Muscle layer of colon (tissue), 2 donors: ENCODE results near the gene LRCH1.
A peak's percentile ranks its signal among the peaks of the same experiment; 100 is the strongest.

ENCODE experiments used
- H3K27ac ChIP-seq: one replicate; pipeline ENCODE4 v1.7.0; 2013; ENCODE audit warnings: low read depth, mild to moderate bottlenecking, low read length, moderate library complexity
- H3K27me3 ChIP-seq, 2 donors: one replicate each; pipeline ENCODE4 v1.7.0; 2013; ENCODE audit warnings: low read length in 2 of 2, mild to moderate bottlenecking in 2 of 2; ENCODE audit not compliant: insufficient read depth in 2 of 2, control insufficient read depth in 1 of 2
- H3K36me3 ChIP-seq: one replicate; pipeline ENCODE4 v1.7.0; 2013; ENCODE audit warnings: mild to moderate bottlenecking, low read length; ENCODE audit not compliant: insufficient read depth
- H3K4me1 ChIP-seq: one replicate; pipeline ENCODE4 v1.7.0; 2013; ENCODE audit warnings: mild to moderate bottlenecking, low read length; ENCODE audit not compliant: insufficient read depth
- H3K4me3 ChIP-seq, 2 donors: one replicate each; pipeline ENCODE4 v1.7.0; 2013; ENCODE audit warnings: low read length in 2 of 2, low read depth in 1 of 2, mild to moderate bottlenecking in 1 of 2, moderate library complexity in 1 of 2
- H3K9ac ChIP-seq: one replicate; pipeline ENCODE4 v1.7.0; 2013; ENCODE audit warnings: low read length
- H3K9me3 ChIP-seq: one replicate; pipeline ENCODE4 v1.7.0; 2013; ENCODE audit warnings: mild to moderate bottlenecking, low read length
- donor health status: abdominal sarcoma.
- donor health status: Adenocarcinoma of cecum.

Gene LRCH1

DNA sequence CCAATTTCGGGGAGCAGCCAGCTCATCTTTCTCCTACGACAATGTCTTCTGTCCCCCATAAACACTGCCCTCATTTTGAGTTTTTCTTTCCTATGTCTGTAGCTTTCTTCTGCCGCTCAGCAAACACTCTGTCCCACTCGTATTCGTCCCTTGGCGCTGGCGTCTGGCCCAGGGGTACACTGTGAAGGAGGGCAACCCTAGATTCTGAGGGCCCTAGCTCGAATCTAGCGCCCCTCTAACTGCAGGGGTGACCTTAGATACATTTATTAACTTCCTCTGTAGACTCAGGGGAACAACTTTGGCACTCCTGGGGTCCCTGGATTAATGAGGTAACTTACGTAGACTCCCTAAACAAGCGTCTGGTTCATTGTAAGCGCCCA is 677 bp upstream of the LRCH1 start:
- Histone ChIP-seq H3K9me3 (no peaks in the 10 kb centered on the region), H3K27ac (peak overlapping the region; percentile 93), H3K4me3 (peak overlapping the region; percentile 89 to 91), H3K36me3 (no peaks in the 10 kb centered on the region), H3K9ac (peak overlapping the region; percentile 56), H3K4me1 (peaks cover 31% of the 10 kb centered on the region), H3K27me3 (no peaks in the 10 kb centered on the region)

DNA sequence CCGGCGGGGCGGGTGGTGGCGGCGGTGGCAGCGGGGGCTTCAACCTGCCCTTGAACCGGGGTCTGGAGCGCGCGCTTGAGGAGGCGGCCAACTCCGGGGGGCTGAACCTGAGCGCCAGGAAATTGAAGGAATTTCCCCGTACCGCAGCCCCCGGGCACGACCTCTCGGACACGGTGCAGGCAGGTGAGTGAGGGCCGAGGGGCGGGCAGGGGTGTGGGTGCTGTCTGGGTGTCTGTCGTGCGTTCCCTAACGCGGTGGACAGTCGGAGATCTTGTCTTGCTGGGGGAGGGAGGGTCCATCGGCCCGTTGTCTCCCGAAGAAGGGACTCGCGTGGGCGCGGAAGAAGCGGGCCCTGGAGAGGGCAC is 533 bp downstream of the LRCH1 start:
- Histone ChIP-seq H3K9me3 (no peaks in the 10 kb centered on the region), H3K9ac (peak overlapping the region; percentile 55), H3K4me3 (peak overlapping the region; percentile 74 to 89), H3K27me3 (no peaks in the 10 kb centered on the region), H3K4me1 (peaks cover 31% of the 10 kb centered on the region), H3K36me3 (no peaks in the 10 kb centered on the region), H3K27ac (peak overlapping the region; percentile 93)

DNA sequence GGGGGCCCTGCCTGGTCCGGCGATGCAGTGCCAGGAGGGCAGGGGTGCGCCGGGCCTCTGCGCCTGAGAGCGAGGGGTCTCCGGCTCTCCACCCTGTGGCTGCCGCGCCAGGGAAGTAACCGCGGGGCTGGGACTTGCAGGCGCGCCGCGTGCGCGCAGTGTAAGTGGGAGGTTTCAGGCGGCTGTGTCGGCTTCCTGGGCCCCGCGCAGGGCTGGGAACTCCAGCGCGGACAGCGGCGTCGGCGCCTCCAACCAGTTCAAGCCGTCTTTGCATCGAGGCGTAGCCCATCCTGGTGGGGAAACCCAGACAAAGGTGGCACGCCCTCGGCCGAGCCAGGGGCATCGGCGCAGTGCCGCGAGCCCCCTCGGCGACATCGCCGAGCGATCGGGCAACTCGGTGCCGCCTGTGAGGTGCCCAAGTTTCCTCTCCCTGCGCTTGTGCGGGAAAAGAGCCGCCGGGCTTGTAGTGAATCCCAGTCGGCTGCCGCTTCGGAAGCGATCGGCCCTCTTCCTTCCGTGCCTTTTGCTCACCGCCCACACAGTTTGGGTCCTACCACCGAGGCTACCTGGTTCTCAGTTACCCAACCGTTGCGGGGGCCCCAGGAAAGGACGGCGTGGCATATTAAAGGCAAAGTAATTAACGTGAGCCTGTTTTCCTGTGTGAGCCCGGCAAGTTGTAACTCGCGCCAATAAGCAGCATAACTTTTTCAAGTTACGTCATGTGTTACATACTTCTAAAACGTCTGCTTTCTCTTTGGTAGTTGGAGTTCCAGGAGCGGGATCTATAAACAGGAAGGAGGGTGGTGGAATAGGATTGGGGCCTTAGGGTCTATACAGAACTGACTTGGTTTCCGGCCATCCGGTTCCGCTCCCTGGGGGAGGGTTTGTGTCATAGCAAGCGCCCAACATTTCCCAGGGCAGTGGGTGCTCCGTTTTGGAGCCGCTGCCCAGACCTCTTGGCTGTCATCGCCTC is 1.2 kb downstream of the LRCH1 start:
- no peaks in the 10 kb centered on the region for H3K9me3 ChIP-seq

DNA sequence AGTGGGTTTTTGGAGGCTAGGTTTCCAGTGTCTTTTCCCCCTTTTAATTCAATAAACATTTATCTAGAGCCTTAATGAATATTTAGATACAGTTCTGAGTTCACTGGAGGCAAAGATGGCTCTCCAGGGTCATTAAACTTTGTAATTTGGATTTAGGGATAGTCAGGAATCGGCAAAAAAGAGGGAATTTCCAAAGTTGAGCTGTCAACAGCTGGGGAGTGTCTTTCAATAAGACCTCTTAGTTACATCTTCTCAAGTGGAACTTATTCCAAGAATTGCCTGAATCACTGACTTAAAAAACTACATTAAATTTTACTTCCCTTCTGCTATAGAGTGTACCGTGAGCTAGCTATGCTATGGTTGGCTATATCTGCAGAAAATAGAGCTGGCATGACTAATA is 2.0 kb downstream of the LRCH1 start:
- Histone ChIP-seq H3K4me3 (peak overlapping the region; percentile 74 to 89), H3K9ac (peak overlapping the region; percentile 55), H3K36me3 (no peaks in the 10 kb centered on the region), H3K27ac (peak overlapping the region; percentile 93), H3K4me1 (peaks cover 31% of the 10 kb centered on the region), H3K27me3 (no peaks in the 10 kb centered on the region), H3K9me3 (no peaks in the 10 kb centered on the region)

More for the DNA sequence above, 1.2 kb downstream of the LRCH1 start:
- H3K36me3 ChIP-seq: no peaks in the 10 kb centered on the region
- H3K27ac ChIP-seq: peak overlapping the region; percentile 93
- H3K9ac ChIP-seq: peak overlapping the region; percentile 55
- H3K27me3 ChIP-seq: no peaks in the 10 kb centered on the region
- H3K4me3 ChIP-seq: peak overlapping the region; percentile 74 to 89
- peaks cover 31% of the 10 kb centered on the region for H3K4me1 ChIP-seq

DNA sequence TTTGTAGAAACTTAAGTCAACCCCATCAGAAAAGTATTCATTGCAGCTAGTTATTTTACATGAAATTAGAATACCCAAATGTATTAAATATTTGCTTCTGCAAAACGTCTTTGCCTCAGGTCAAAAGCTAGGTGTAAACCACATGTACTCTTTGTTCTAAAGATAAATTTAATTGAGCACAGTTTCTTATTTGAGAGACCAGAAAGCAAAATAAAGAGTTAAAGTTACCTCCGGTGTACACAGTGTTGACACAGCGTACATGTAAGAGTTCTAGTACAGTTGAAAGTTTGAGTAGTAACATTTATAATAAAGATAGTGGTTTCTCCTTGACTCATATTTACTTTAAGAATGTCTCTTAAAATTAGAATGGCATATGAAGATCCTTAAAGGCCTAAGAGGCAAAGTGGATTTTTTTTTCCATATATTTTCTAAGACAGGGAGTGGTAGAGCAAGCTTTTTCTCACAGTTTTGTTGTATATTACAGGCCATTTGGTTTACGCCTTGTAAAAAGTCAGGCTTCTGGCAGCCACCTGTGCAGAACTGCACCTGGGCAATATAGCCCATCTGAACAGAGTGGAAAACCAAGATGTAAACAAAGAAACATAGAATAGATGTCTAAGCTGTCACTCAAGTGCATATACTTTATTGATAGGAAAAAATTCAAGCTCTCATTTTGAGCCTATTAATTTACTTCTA is 2.9 kb downstream of the LRCH1 start:
- Histone ChIP-seq H3K4me1 (peaks cover 35% of the 10 kb centered on the region), H3K4me3 (peak overlapping the region in 1 of 2 donors; percentile 74), H3K27me3 (no peaks in the 10 kb centered on the region), H3K9me3 (no peaks in the 10 kb centered on the region), H3K36me3 (no peaks in the 10 kb centered on the region), H3K27ac (no peak overlapping the region), H3K9ac (no peak overlapping the region)

DNA sequence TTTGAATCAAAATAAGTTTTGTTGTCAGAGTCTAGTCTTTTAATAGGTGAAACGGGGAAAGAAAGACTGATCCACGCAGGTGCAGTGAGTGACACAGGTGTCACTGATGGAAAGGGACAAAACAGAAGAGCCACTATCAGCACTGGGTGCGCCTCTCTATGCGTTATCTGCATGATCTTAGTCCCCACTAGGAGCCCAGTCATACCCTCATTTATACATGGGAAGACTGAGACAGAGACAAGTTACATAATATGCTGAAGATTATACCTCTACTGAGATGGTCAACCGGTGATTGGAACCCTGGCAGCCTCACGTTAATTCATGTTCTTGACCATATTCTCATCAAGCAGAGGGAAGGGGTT is 3.4 kb downstream of the LRCH1 start:
- Histone ChIP-seq H3K4me3 (no peak overlapping the region), H3K27ac (no peak overlapping the region), H3K27me3 (no peaks in the 10 kb centered on the region), H3K9me3 (no peaks in the 10 kb centered on the region), H3K4me1 (peaks cover 30% of the 10 kb centered on the region), H3K36me3 (no peaks in the 10 kb centered on the region), H3K9ac (no peak overlapping the region)

DNA sequence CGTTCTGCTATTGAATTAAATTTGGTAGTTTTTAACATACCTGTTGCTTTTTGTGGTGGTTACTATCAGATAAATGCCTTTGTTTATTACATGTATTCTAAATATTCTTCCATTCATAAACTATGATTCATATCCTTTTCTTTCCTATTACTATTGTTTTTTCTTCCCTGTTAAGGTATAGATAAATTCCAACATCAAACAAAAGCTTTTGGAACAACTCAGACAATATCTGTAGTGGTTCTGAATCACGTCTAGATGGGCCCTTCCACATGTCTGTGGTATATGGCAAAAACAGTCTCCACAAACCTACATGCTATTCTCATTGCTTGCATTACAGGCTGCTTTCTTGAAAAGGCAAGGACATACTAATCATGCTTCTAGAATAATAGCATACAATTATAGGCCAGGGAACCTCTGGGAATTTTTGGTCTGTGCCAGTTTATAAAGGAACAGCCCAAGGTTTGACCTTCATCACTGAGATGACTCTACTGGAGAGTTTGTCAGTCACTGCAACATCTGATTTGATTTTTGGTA is 6.4 kb downstream of the LRCH1 start:
- peaks cover 18% of the 10 kb centered on the region for H3K4me1 ChIP-seq
- H3K9me3 ChIP-seq: no peaks in the 10 kb centered on the region
- H3K9ac ChIP-seq: no peak overlapping the region
- no peaks in the 10 kb centered on the region for H3K36me3 ChIP-seq
- no peaks in the 10 kb centered on the region for H3K27me3 ChIP-seq
- no peak overlapping the region for H3K27ac ChIP-seq
- H3K4me3 ChIP-seq: no peak overlapping the region

DNA sequence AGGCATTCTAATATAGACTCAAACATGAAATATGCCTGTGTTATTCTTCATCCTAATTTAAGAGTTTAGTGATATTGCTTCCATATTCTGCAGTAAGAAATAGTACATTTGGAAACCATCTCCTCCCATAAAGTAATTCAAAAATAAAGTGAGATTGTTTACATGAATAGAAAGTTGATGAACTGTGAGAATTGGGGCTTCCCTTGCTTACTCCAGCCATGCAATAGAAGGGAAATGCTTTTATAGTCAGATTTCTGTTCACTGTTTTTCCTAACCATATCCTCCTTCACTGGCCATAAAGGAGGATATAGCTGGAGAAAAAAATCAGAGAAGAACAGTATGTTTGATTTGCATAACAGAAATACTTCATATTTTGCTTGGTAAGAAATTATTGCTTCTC is 7.8 kb downstream of the LRCH1 start:
- H3K4me3 ChIP-seq: no peak overlapping the region
- H3K27ac ChIP-seq: no peak overlapping the region
- H3K9me3 ChIP-seq: no peaks in the 10 kb centered on the region
- peaks cover 9% of the 10 kb centered on the region for H3K4me1 ChIP-seq
- H3K9ac ChIP-seq: no peak overlapping the region
- no peaks in the 10 kb centered on the region for H3K36me3 ChIP-seq
- H3K27me3 ChIP-seq: no peaks in the 10 kb centered on the region

DNA sequence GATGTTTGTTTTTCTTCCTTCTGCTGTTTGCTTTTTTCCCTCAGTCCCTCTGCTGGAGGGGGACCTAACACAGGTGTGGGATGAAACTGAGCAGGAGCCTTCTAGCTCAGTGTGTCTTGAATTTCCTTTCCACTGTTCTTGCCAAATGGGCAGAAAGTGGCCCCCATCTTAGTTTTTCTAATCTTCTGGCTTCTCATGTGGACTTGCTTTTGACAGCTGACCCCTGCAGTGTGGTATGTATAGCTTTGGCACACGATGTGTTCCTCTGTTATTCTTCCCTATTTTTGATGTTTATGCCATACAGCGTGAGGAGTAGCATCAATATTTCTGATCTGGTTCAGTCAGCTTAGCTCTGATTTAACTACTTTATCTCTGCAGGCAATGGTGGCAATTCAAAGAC is 8.3 kb downstream of the LRCH1 start:
- Histone ChIP-seq H3K27me3 (no peaks in the 10 kb centered on the region), H3K36me3 (no peaks in the 10 kb centered on the region), H3K27ac (no peak overlapping the region), H3K9me3 (no peaks in the 10 kb centered on the region), H3K4me3 (no peak overlapping the region), H3K9ac (no peak overlapping the region), H3K4me1 (peaks cover 9% of the 10 kb centered on the region)

DNA sequence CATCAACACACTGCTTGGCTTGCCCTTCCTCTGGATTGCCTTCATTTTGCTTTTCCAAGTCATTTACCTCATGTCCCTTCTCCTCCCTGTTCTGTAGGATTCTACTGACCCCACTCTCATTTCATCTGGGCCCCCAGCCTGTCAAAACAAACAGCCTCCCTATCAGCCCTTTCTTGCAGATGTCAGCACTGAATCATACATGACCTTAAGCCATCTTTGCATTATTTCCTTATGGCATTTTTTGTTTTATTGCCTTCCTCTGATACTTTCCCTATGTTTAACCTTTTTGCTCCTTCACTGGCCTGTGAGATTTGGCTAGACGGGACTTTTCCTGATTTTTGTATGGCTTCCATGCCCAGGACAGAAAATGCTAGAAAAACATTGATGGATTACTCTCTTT is 8.7 kb downstream of the LRCH1 start:
- H3K36me3 ChIP-seq: no peaks in the 10 kb centered on the region

DNA sequence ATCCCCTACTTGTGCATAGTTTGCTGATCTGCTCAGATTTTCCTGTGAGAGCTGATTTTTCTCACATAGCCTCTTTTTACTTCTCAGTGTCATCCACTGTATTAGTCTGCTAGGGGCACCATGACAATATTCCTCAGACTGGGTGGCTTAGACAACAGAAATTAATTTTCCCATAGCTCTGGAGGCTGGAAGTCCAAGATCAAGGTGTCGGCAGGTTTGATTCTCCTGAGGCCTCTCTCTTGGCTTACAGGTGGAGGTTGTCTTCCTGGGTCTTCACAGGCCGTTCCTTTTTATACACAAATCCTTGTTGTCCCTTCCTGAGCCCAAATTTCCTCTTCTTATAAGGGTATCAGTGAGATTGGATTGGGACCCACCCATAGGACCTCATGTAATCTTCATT is 9.2 kb downstream of the LRCH1 start:
- Histone ChIP-seq H3K4me3 (no peak overlapping the region), H3K9ac (no peak overlapping the region), H3K27ac (no peak overlapping the region), H3K36me3 (no peaks in the 10 kb centered on the region), H3K9me3 (no peaks in the 10 kb centered on the region), H3K27me3 (no peaks in the 10 kb centered on the region), H3K4me1 (peaks cover 16% of the 10 kb centered on the region)

More for the DNA sequence above, 8.7 kb downstream of the LRCH1 start:
- Histone ChIP-seq H3K4me1 (peaks cover 13% of the 10 kb centered on the region), H3K27me3 (no peaks in the 10 kb centered on the region), H3K27ac (no peak overlapping the region), H3K4me3 (no peak overlapping the region), H3K9ac (no peak overlapping the region), H3K9me3 (no peaks in the 10 kb centered on the region)
